ENCODE measurements around the gene ARHGAP26.
A peak's percentile ranks its signal among the peaks of the same experiment; 100 is the strongest.

The ARHGAP26 gene

GRCh38 chr5:142754031-142754430 is 16.1 kb upstream of the ARHGAP26 start:
- H3K36me3 ChIP-seq (ENCODE audit: insufficient read depth, low read length), result no peaks in the 10 kb centered on the region
- H2AFZ ChIP-seq (ENCODE audit: low read length, unreplicated experiment), result no peak overlapping the region
- no peaks in the 10 kb centered on the region for H3K27me3 ChIP-seq (ENCODE audit: insufficient read depth, low read length)
- H3K27ac ChIP-seq (ENCODE audit: low read depth, low read length), result no peak overlapping the region
- H3K79me2 ChIP-seq (ENCODE audit: control insufficient read depth, insufficient read depth, low read length, unreplicated experiment), result no peaks in the 10 kb centered on the region
- H3K4me1 ChIP-seq (ENCODE audit: control insufficient read depth, insufficient read depth, low read length, unreplicated experiment), result peaks cover 22% of the 10 kb centered on the region
- H3K4me3 ChIP-seq (ENCODE audit: low read depth, low read length), result no peak overlapping the region

- Histone ChIP-seq H2AFZ (ENCODE audit: low read length, unreplicated experiment) (no peak overlapping the region), H3K4me1 (ENCODE audit: control insufficient read depth, insufficient read depth, low read length, unreplicated experiment) (peaks cover 13% of the 10 kb centered on the region), H3K36me3 (ENCODE audit: insufficient read depth, low read length) (no peaks in the 10 kb centered on the region), H3K27ac (ENCODE audit: low read depth, low read length) (no peak overlapping the region), H3K27me3 (ENCODE audit: insufficient read depth, low read length) (no peaks in the 10 kb centered on the region), H3K79me2 (ENCODE audit: control insufficient read depth, insufficient read depth, low read length, unreplicated experiment) (no peaks in the 10 kb centered on the region), H3K4me3 (ENCODE audit: low read depth, low read length) (no peak overlapping the region)
These were observed 13.6 kb upstream of the ARHGAP26 start for GRCh38 chr5:142756576-142756975.

- Histone ChIP-seq H3K79me2 (ENCODE audit: control insufficient read depth, insufficient read depth, low read length, unreplicated experiment) (no peaks in the 10 kb centered on the region), H3K4me3 (ENCODE audit: low read depth, low read length) (no peak overlapping the region), H2AFZ (ENCODE audit: low read length, unreplicated experiment) (no peak overlapping the region), H3K27me3 (ENCODE audit: insufficient read depth, low read length) (no peaks in the 10 kb centered on the region), H3K27ac (ENCODE audit: low read depth, low read length) (no peak overlapping the region), H3K4me1 (ENCODE audit: control insufficient read depth, insufficient read depth, low read length, unreplicated experiment) (peaks cover 12% of the 10 kb centered on the region), H3K36me3 (ENCODE audit: insufficient read depth, low read length) (no peaks in the 10 kb centered on the region)
These were observed 12.6 kb upstream of the ARHGAP26 start for GRCh38 chr5:142757564-142757963.

GRCh38 chr5:142758062-142758795 is 11.9 kb upstream of the ARHGAP26 start:
- H3K27me3 ChIP-seq (ENCODE audit: insufficient read depth, low read length), result no peaks in the 10 kb centered on the region
- H2AFZ ChIP-seq (ENCODE audit: low read length, unreplicated experiment), result no peak overlapping the region
- peaks cover 6% of the 10 kb centered on the region for H3K4me1 ChIP-seq (ENCODE audit: control insufficient read depth, insufficient read depth, low read length, unreplicated experiment)
- H3K27ac ChIP-seq (ENCODE audit: low read depth, low read length), result no peak overlapping the region
- H3K4me3 ChIP-seq (ENCODE audit: low read depth, low read length), result no peak overlapping the region
- H3K79me2 ChIP-seq (ENCODE audit: control insufficient read depth, insufficient read depth, low read length, unreplicated experiment), result no peaks in the 10 kb centered on the region
- no peaks in the 10 kb centered on the region for H3K36me3 ChIP-seq (ENCODE audit: insufficient read depth, low read length)

GRCh38 chr5:142758796-142759145 is 11.4 kb upstream of the ARHGAP26 start:
- Histone ChIP-seq H3K36me3 (ENCODE audit: insufficient read depth, low read length) (no peaks in the 10 kb centered on the region), H2AFZ (ENCODE audit: low read length, unreplicated experiment) (no peak overlapping the region), H3K79me2 (ENCODE audit: control insufficient read depth, insufficient read depth, low read length, unreplicated experiment) (no peaks in the 10 kb centered on the region), H3K4me3 (ENCODE audit: low read depth, low read length) (no peak overlapping the region), H3K27ac (ENCODE audit: low read depth, low read length) (no peak overlapping the region), H3K27me3 (ENCODE audit: insufficient read depth, low read length) (no peaks in the 10 kb centered on the region), H3K4me1 (ENCODE audit: control insufficient read depth, insufficient read depth, low read length, unreplicated experiment) (peaks cover under 1% of the 10 kb centered on the region)

- Histone ChIP-seq H3K27ac (ENCODE audit: low read depth, low read length) (no peak overlapping the region), H3K27me3 (ENCODE audit: insufficient read depth, low read length) (no peaks in the 10 kb centered on the region), H3K4me1 (ENCODE audit: control insufficient read depth, insufficient read depth, low read length, unreplicated experiment) (no peaks in the 10 kb centered on the region), H3K4me3 (ENCODE audit: low read depth, low read length) (no peak overlapping the region), H3K36me3 (ENCODE audit: insufficient read depth, low read length) (no peaks in the 10 kb centered on the region), H2AFZ (ENCODE audit: low read length, unreplicated experiment) (no peak overlapping the region), H3K79me2 (ENCODE audit: control insufficient read depth, insufficient read depth, low read length, unreplicated experiment) (no peaks in the 10 kb centered on the region)
These were observed 6.5 kb upstream of the ARHGAP26 start for GRCh38 chr5:142763701-142764100.

- no peak overlapping the region for H2AFZ ChIP-seq (ENCODE audit: low read length, unreplicated experiment)
- no peak overlapping the region for H3K4me3 ChIP-seq (ENCODE audit: low read depth, low read length)
- H3K27ac ChIP-seq (ENCODE audit: low read depth, low read length), result no peak overlapping the region
- peaks cover 3% of the 10 kb centered on the region; the same call in 1 of the 2 replicates for H3K27me3 ChIP-seq (ENCODE audit: insufficient read depth, low read length)
- no peaks in the 10 kb centered on the region for H3K79me2 ChIP-seq (ENCODE audit: control insufficient read depth, insufficient read depth, low read length, unreplicated experiment)
- peaks cover 9% of the 10 kb centered on the region for H3K4me1 ChIP-seq (ENCODE audit: control insufficient read depth, insufficient read depth, low read length, unreplicated experiment)
- no peaks in the 10 kb centered on the region for H3K36me3 ChIP-seq (ENCODE audit: insufficient read depth, low read length)
These were observed 3.0 kb upstream of the ARHGAP26 start for GRCh38 chr5:142767178-142767577.

- H2AFZ ChIP-seq (ENCODE audit: low read length, unreplicated experiment), result no peak overlapping the region
These were observed 2.3 kb upstream of the ARHGAP26 start for GRCh38 chr5:142767911-142768310.

GRCh38 chr5:142769251-142769792 is 855 bp upstream of the ARHGAP26 start:
- peak overlapping the region; percentile 82 for H3K4me3 ChIP-seq (ENCODE audit: low read depth, low read length)
- H3K27ac ChIP-seq (ENCODE audit: low read depth, low read length), result no peak overlapping the region
- peaks cover 9% of the 10 kb centered on the region for H3K4me1 ChIP-seq (ENCODE audit: control insufficient read depth, insufficient read depth, low read length, unreplicated experiment)
- H2AFZ ChIP-seq (ENCODE audit: low read length, unreplicated experiment), result peak overlapping the region; percentile 70
- H3K36me3 ChIP-seq (ENCODE audit: insufficient read depth, low read length), result no peaks in the 10 kb centered on the region
- H3K79me2 ChIP-seq (ENCODE audit: control insufficient read depth, insufficient read depth, low read length, unreplicated experiment), result no peaks in the 10 kb centered on the region
- H3K27me3 ChIP-seq (ENCODE audit: insufficient read depth, low read length), result peaks cover 3% of the 10 kb centered on the region; the same call in 1 of the 2 replicates

More at GRCh38 chr5:142767911-142768310, 2.3 kb upstream of the ARHGAP26 start:
- no peak overlapping the region for H3K4me3 ChIP-seq (ENCODE audit: low read depth, low read length)
- H3K27me3 ChIP-seq (ENCODE audit: insufficient read depth, low read length), result peaks cover 3% of the 10 kb centered on the region; the same call in 1 of the 2 replicates
- no peaks in the 10 kb centered on the region for H3K79me2 ChIP-seq (ENCODE audit: control insufficient read depth, insufficient read depth, low read length, unreplicated experiment)
- no peak overlapping the region for H3K27ac ChIP-seq (ENCODE audit: low read depth, low read length)
- H3K36me3 ChIP-seq (ENCODE audit: insufficient read depth, low read length), result no peaks in the 10 kb centered on the region
- H3K4me1 ChIP-seq (ENCODE audit: control insufficient read depth, insufficient read depth, low read length, unreplicated experiment), result peaks cover 9% of the 10 kb centered on the region

- no peaks in the 10 kb centered on the region for H3K79me2 ChIP-seq (ENCODE audit: control insufficient read depth, insufficient read depth, low read length, unreplicated experiment)
- H3K27ac ChIP-seq (ENCODE audit: low read depth, low read length), result no peak overlapping the region
- H3K27me3 ChIP-seq (ENCODE audit: insufficient read depth, low read length), result peaks cover 3% of the 10 kb centered on the region; the same call in 1 of the 2 replicates
- peak overlapping the region; percentile 34 for H2AFZ ChIP-seq (ENCODE audit: low read length, unreplicated experiment)
- peaks cover 9% of the 10 kb centered on the region for H3K4me1 ChIP-seq (ENCODE audit: control insufficient read depth, insufficient read depth, low read length, unreplicated experiment)
- no peaks in the 10 kb centered on the region for H3K36me3 ChIP-seq (ENCODE audit: insufficient read depth, low read length)
- peak overlapping the region; percentile 82 for H3K4me3 ChIP-seq (ENCODE audit: low read depth, low read length)
These were observed 753 bp downstream of the ARHGAP26 start for GRCh38 chr5:142770650-142771609.
